ENCODE data around the gene TNPO1. TPM values are rescaled to one million over a fixed set of nuclear protein-coding genes. Genes with fewer than 3 reads are reported as not detected.

The TNPO1 gene
- total and polyA plus RNA-seq, 8 donors, result 7.5 to 531 (median 94.8) TPM

- DNase-seq, result no peak
Observed at GRCh38 chr5:72852356-72852755, 35.9 kb downstream of the TNPO1 start.

GRCh38 chr5:72854419-72854818 is 38.0 kb downstream of the TNPO1 start:
- H3K4me3 ChIP-seq, result no peak overlapping the region
- peaks cover 14 to 54% (median 43%) of the 10 kb centered on the region in 4 donors for H3K36me3 ChIP-seq
- no peaks in the 10 kb centered on the region for H3K9me3 ChIP-seq
- WGBS, 5 donors, result 76 to 88% (median 84%) methylated on average over 3 of the region's 3 CpGs
- H3K4me1 ChIP-seq, result peaks cover 19 to 89% (median 56%) of the 10 kb centered on the region in 4 donors
- intact Hi-C loops (cut with DNase I; ENCODE audit: low total_unique reads), result no loop called here
- no peak for DNase-seq
- no peaks in the 10 kb centered on the region for H3K27me3 ChIP-seq
- TF ChIP-seq EP300 (IDR thresholded peaks at IDR 0.05) (no peak), CTCF (IDR thresholded peaks at IDR 0.05) (no peak), POLR2A (IDR thresholded peaks at IDR 0.05) (no peak), POLR2AphosphoS5 (IDR thresholded peaks at IDR 0.05) (no peak)
- no peak overlapping the region for H3K27ac ChIP-seq

More at GRCh38 chr5:72852356-72852755, 35.9 kb downstream of the TNPO1 start:
- no peaks in the 10 kb centered on the region for H3K27me3 ChIP-seq
- no peaks in the 10 kb centered on the region for H3K9me3 ChIP-seq
- H3K4me1 ChIP-seq, result peaks cover 24 to 87% (median 56%) of the 10 kb centered on the region in 4 donors
- no peak overlapping the region for H3K27ac ChIP-seq
- TF ChIP-seq POLR2AphosphoS5 (IDR thresholded peaks at IDR 0.05), result no peak
- no peak for TF ChIP-seq EP300 (IDR thresholded peaks at IDR 0.05)
- TF ChIP-seq POLR2A (IDR thresholded peaks at IDR 0.05), result no peak
- no peak for TF ChIP-seq CTCF (IDR thresholded peaks at IDR 0.05)
- no peak overlapping the region for H3K4me3 ChIP-seq
- WGBS, 5 donors, result 79 to 90% (median 88%) methylated on average over 4 of the region's 4 CpGs
- intact Hi-C loops (cut with DNase I; ENCODE audit: low total_unique reads), result no loop called here
- H3K36me3 ChIP-seq, result peaks cover 14 to 35% (median 27%) of the 10 kb centered on the region in 4 donors

- Histone ChIP-seq H3K4me3 (no peak overlapping the region), H3K36me3 (peaks cover 14 to 65% (median 51%) of the 10 kb centered on the region in 4 donors), H3K4me1 (peaks cover 6 to 83% (median 49%) of the 10 kb centered on the region in 4 donors), H3K9me3 (no peaks in the 10 kb centered on the region), H3K27ac (no peak overlapping the region), H3K27me3 (no peaks in the 10 kb centered on the region)
- DNase-seq, result no peak
- TF ChIP-seq EP300 (IDR thresholded peaks at IDR 0.05) (no peak), POLR2AphosphoS5 (IDR thresholded peaks at IDR 0.05) (no peak), POLR2A (IDR thresholded peaks at IDR 0.05) (no peak), CTCF (IDR thresholded peaks at IDR 0.05) (no peak)
- intact Hi-C loops (cut with DNase I; ENCODE audit: low total_unique reads), result no loop called here
- 94 to 98% (median 96%) methylated on average over 2 of the region's 2 CpGs for WGBS, 5 donors
Observed at GRCh38 chr5:72855821-72856220, 39.4 kb downstream of the TNPO1 start.

GRCh38 chr5:72857396-72857795 is 40.9 kb downstream of the TNPO1 start:
- Histone ChIP-seq H3K36me3 (peaks cover 24 to 80% (median 65%) of the 10 kb centered on the region in 4 donors), H3K27ac (no peak overlapping the region), H3K9me3 (no peaks in the 10 kb centered on the region), H3K27me3 (no peaks in the 10 kb centered on the region), H3K4me1 (peaks cover 0 to 79% (median 34%) of the 10 kb centered on the region in 4 donors), H3K4me3 (no peak overlapping the region)
- no peak for TF ChIP-seq POLR2A (IDR thresholded peaks at IDR 0.05)
- TF ChIP-seq POLR2AphosphoS5 (IDR thresholded peaks at IDR 0.05), result no peak
- TF ChIP-seq CTCF (IDR thresholded peaks at IDR 0.05), result no peak
- TF ChIP-seq EP300 (IDR thresholded peaks at IDR 0.05), result no peak
- 78 to 91% (median 90%) methylated on average over 5 of the region's 5 CpGs for WGBS, 5 donors
- intact Hi-C loops (cut with DNase I; ENCODE audit: low total_unique reads), result no loop called here
- no peak for DNase-seq
